HTERT RPE-1 (cell line): ENCODE measurements around the gene LPCAT3.

Experiments used
- in situ Hi-C: fragments of 300-500 bp; cut with MboI; formaldehyde crosslinking; loops from 4 replicates; pipeline ENCODE4 v1.14.3; 2020; ENCODE audit warnings: low sequenced_read_pairs

LPCAT3 gene

GRCh38 chr12:6965026-6965661, 53.1 kb downstream of the LPCAT3 start:
- in situ Hi-C loops: no loop called here

- in situ Hi-C loops: no loop called here
Measured at GRCh38 chr12:6964605-6965025, 53.7 kb downstream of the LPCAT3 start.

GRCh38 chr12:6963791-6964413, 54.4 kb downstream of the LPCAT3 start:
- in situ Hi-C loops: no loop called here

GRCh38 chr12:6963016-6963731, 55.1 kb downstream of the LPCAT3 start:
- in situ Hi-C loops: no loop called here

GRCh38 chr12:6962285-6963015, 55.8 kb downstream of the LPCAT3 start:
- in situ Hi-C loops: no loop called here

- in situ Hi-C loops: no loop called here
Measured at GRCh38 chr12:6961695-6962284, 56.5 kb downstream of the LPCAT3 start.

- in situ Hi-C loops: no loop called here
Measured at GRCh38 chr12:6961278-6961694, 57.0 kb downstream of the LPCAT3 start.

GRCh38 chr12:6960593-6961277, 57.5 kb downstream of the LPCAT3 start:
- in situ Hi-C loops: no loop called here

- in situ Hi-C loops: no loop called here
Measured at GRCh38 chr12:6959805-6960592, 58.3 kb downstream of the LPCAT3 start.

- in situ Hi-C loops: no loop called here
Measured at GRCh38 chr12:6959058-6959804, 59.0 kb downstream of the LPCAT3 start.

GRCh38 chr12:6958609-6959057, 59.6 kb downstream of the LPCAT3 start:
- in situ Hi-C loops: no loop called here

- in situ Hi-C loops: no loop called here
Measured at GRCh38 chr12:6957741-6958608, 60.3 kb downstream of the LPCAT3 start.

- in situ Hi-C loops: no loop called here
Measured at GRCh38 chr12:6957151-6957701, 61.0 kb downstream of the LPCAT3 start.

GRCh38 chr12:6956021-6956727, 62.1 kb downstream of the LPCAT3 start:
- in situ Hi-C loops: no loop called here

- in situ Hi-C loops: no loop called here
Measured at GRCh38 chr12:6955108-6956020, 62.9 kb downstream of the LPCAT3 start.
